GM18526 (cell line): ENCODE data around the gene CD2AP.

Source experiments
- POLR2A ChIP-seq: IDR thresholded peaks from 3 replicates; pipeline ENCODE4 v1.6.1; 2011; ENCODE audit not compliant: insufficient read length; ENCODE audit errors: extremely low read depth

The CD2AP gene

GRCh38 chr6:47631269-47631772 is 153.7 kb downstream of the CD2AP start:
- no peak for TF ChIP-seq POLR2A

- no peak for TF ChIP-seq POLR2A
Measured at GRCh38 chr6:47631797-47632196, 154.2 kb downstream of the CD2AP start.

DNA sequence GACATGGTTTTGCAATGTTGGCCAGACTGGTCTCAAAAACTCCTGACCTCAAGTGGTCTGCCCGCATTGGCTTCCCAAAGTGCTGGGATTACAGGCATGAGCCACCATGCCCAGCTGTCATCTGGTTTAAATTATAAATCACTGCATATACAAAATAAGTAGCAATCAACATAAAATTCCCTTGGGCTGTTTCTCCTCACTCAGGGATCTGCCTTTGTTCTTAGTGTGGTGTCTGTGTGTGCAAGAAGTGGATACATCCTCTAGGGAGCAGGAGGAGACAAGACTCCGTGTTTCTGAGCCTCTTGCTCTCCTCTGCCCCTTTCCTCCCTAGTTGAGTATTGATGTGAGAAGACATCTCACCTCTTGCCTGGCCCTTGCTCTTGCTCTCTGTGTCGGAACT is 155.6 kb downstream of the CD2AP start:
- TF ChIP-seq POLR2A = no peak

DNA sequence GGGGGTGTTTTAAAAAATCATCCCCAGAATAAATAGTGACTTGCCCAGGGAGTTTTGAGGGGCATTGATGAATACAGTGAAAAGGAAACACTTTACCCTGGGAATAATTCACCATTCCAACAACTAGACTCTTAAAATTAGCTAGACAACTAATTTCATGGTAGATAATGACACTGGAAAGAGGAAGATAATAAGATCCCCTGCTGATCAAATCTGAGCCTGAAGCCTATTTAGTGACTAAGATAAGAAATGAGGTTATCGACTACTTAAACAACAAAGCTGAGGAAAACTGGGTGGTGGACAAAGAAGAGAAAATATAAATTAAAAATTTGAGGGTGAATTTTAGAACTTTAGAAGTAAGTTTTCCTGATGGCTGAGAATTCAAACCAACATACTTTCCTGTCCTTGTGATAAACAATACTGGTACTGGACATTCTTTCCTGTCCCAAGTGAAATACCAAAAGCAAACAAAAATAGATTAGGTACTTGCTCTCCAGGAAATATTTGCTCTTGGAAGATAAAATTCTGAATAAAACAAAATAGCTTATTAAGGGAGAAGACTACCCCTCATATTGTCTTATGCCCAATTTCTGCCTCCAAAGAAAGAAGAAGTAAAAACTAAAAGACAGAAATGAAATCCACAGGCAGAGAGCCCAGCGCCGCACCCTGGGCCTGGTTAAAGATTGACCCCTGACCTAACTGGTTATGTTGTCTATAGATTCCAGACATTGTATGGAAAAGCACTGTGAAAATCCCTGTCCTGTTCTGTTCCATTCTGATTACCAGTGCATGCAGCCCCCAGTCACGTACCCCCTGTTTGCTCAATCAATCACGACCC is 156.8 kb downstream of the CD2AP start:
- no peak for TF ChIP-seq POLR2A

DNA sequence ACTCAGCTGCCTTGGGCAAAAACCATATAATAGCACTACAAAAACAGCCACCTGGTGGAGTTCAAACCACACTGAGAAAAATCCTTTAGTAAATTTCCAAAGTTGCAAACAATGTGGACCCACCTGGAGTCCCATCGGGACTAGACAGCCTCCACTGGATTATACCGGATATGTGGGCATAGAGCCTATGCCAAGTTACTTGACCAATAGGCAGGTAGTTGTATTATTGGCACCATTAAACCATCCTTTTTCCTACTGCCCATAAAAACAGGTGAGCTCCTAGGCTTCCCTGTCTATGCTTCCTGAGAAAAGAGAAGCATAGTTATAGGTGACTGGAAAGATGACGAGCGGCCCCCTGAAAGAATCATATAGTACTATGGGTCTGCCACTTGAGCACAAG is 169.1 kb downstream of the CD2AP start:
- TF ChIP-seq POLR2A = no peak

DNA sequence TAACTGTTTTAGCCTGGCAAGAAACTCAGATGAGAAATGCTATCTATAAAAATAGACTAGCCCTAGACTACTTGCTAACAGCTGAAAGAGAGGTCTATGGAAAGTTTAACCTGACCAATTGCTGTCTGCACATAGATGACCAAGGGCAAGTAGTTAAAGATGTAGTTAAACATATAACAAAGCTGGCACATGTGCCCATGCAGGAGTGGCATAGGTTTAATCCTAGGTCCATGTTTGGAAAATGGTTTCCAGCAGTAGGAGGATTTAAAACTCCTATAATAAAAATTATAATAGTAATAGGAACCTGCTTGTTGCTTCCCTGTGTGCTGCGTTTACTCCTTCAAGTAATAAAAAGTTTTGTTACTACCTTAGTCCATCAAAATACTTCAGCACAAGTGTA is 169.6 kb downstream of the CD2AP start:
- no peak for TF ChIP-seq POLR2A

DNA sequence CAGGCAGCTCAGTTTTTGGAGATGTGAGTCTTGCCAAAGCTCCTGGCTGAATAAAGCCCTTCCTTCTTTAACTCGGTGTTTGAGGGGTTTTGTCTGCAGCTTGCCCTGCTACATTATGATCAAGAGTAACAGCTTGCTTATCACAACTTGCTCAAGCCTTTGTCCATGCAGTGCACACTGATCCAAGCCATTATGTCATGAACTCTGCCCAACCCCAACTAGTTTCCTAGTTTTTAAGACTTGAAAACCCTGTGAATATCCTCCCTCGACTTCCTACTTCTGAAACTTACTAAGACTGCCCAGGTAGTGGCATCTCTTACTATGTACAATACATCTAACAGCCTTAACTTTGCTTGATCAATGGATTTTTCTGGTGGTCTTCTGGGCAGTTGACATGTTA is 170.4 kb downstream of the CD2AP start:
- TF ChIP-seq POLR2A = no peak

DNA sequence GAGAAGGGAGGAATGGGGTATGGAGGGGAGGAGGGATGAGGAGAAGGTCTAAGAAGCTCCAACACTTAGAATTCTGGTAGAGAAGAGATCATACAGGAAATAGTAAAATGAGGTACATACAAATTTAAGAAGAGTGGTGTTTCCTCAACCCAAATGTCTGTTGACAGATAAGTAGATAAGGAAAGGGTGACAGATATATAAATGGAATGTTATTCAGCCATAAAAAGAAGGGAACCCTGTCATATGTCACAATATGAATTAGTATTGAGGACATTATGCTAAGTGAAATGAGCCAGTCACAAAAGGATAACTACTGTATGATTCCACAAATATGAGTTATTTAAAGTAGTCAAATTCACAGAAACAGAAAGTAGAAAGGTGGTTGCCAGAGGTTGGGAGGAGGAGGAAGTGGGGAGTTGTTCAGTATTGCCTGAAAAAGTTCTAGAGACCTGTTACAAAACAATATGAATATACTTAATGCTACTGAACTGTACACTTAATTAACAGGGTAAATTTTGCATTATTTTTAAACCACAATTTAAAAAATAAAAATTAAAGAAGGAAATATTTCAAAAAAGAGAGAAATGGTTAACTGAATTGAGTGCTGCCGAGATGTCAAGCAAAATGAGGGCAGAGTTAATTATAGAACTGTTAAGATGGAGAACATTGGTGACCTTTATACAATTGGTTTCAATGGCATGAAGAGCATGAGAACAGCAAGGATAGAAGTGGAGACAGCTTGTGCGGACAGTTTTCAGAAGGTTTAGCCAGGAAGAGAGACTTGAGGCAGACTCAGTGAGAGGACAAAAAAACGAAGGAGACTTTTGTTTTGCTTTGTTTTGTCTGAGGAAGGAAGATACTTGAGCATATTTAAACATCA is 173.2 kb downstream of the CD2AP start:
- TF ChIP-seq POLR2A = no peak

DNA sequence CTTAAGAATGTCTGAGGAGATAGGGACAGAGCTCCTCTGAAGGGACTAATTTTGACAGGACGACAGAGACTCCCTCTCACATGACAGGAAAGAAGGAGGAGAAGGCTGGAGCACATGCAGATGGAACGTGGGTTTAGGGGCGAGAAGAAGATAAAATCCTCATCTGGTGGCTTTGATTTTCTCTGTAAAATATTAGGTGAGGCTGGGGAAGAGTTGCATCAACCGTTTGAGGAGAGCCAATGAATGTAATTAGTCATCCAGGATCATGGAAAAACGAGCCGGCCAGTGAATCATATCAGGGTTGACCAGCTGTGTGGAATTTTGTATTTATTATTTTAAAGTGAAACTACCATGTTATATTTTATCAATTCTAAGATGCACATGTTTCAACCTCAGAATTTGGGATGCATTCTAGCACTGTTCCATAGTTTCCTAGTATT is 173.9 kb downstream of the CD2AP start:
- no peak for TF ChIP-seq POLR2A

GRCh38 chr6:47653706-47654105 is 176.1 kb downstream of the CD2AP start:
- no peak for TF ChIP-seq POLR2A

GRCh38 chr6:47654255-47654654 is 176.7 kb downstream of the CD2AP start:
- no peak for TF ChIP-seq POLR2A

DNA sequence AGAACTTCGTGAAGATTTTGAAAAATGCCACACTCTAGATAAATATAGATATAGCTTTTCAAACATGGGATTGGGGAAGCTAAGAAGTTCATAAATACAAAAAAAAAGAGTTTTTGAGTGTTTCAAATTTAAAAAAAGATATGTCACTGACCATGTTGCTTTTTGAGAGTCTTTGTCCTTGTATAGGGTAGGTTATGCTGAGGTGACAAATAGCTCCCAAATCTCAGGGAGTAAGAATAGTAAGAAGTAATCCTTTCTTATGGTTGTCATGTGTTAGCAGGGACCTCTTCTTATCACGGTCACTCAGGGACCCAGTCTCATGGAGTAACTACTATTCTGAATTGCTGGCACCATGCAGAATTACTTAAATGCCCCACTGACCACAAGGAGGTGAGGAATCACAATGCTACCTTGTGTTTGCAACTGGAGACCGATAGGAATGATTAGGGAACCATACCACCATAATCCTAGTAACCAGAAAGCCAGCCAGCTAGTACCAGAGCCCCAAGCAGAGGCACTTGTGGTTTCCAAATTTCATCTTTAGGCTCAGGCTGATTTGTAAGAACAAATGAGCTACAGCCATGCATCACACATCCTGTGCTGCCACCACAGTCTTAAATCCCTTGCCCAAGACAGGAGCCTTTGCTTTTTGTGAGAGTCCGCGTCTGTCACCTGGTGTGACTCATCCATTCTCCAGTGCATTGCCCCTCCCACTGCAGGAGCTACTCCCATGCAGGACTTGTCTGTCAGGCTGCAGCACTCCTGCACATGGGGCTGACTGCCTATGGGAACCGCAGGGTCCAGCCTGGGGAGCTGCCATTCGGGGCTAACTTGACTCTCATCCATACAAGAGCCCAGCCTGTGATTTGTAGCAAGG is 178.4 kb downstream of the CD2AP start:
- TF ChIP-seq POLR2A = no peak

GRCh38 chr6:47661960-47662359 is 184.4 kb downstream of the CD2AP start:
- TF ChIP-seq POLR2A = no peak

GRCh38 chr6:47663462-47664216 is 186.1 kb downstream of the CD2AP start:
- TF ChIP-seq POLR2A = no peak
